ENCODE data around the gene FSHR.

FSHR gene

GRCh38 chr2:48954311-48954710 is 200.0 kb downstream of the FSHR start:
- no peak for DNase-seq (ENCODE audit: low spot score)

- DNase-seq (ENCODE audit: low spot score) = no peak
Observed at GRCh38 chr2:48952614-48953013, 201.7 kb downstream of the FSHR start.

- no peak for DNase-seq (ENCODE audit: low spot score)
Observed at GRCh38 chr2:48952143-48952542, 202.2 kb downstream of the FSHR start.

GRCh38 chr2:48948400-48949125 is 205.8 kb downstream of the FSHR start:
- no peak for DNase-seq (ENCODE audit: low spot score)

- peak; percentile 81 for DNase-seq (ENCODE audit: low spot score)
Observed at GRCh38 chr2:48946449-48947048, 207.8 kb downstream of the FSHR start.

- no peak for DNase-seq (ENCODE audit: low spot score)
Observed at GRCh38 chr2:48944956-48945355, 209.4 kb downstream of the FSHR start.

GRCh38 chr2:48943436-48943835 is 210.9 kb downstream of the FSHR start:
- DNase-seq (ENCODE audit: low spot score) = peak; percentile 38

GRCh38 chr2:48941908-48942307 is 212.4 kb downstream of the FSHR start:
- no peak for DNase-seq (ENCODE audit: low spot score)

GRCh38 chr2:48941456-48941855 is 212.9 kb downstream of the FSHR start:
- no peak for DNase-seq (ENCODE audit: low spot score)

GRCh38 chr2:48940606-48941005 is 213.7 kb downstream of the FSHR start:
- DNase-seq (ENCODE audit: low spot score) = no peak

- DNase-seq (ENCODE audit: low spot score) = peak; percentile 42
Observed at GRCh38 chr2:48939232-48939631, 215.1 kb downstream of the FSHR start.

GRCh38 chr2:48938231-48938630 is 216.1 kb downstream of the FSHR start:
- no peak for DNase-seq (ENCODE audit: low spot score)

GRCh38 chr2:48934807-48935206 is 219.5 kb downstream of the FSHR start:
- DNase-seq (ENCODE audit: low spot score) = no peak

GRCh38 chr2:48933828-48934497 is 220.4 kb downstream of the FSHR start:
- DNase-seq (ENCODE audit: low spot score) = no peak

- DNase-seq (ENCODE audit: low spot score) = no peak
Observed at GRCh38 chr2:48932667-48933066, 221.6 kb downstream of the FSHR start.

- no peak for DNase-seq (ENCODE audit: low spot score)
Observed at GRCh38 chr2:48929571-48930301, 224.6 kb downstream of the FSHR start.

- no peak for DNase-seq (ENCODE audit: low spot score)
Observed at GRCh38 chr2:48927355-48927754, 227.0 kb downstream of the FSHR start.

GRCh38 chr2:48915884-48916283 is 238.4 kb downstream of the FSHR start:
- DNase-seq (ENCODE audit: low spot score) = no peak

- no peak for DNase-seq (ENCODE audit: low spot score)
Observed at GRCh38 chr2:48915227-48915626, 239.1 kb downstream of the FSHR start.

- DNase-seq (ENCODE audit: low spot score) = peak; percentile 50
Observed at GRCh38 chr2:48914477-48915089, 239.7 kb downstream of the FSHR start.

Data from Ammon's horn (tissue), 1 donor.